H1 (cell line): ENCODE data around the gene PRKCSH. TPM values are rescaled to one million over a fixed set of nuclear protein-coding genes. Genes with fewer than 3 reads are reported as not detected.
A peak's percentile ranks its signal among the peaks of the same experiment; 100 is the strongest.

Experiments
- CTCF ChIA-PET: fragments of 300-600 bp; sonication (Branson Sonifier 250); formaldehyde crosslinking; loops from one replicate; lab custom pipeline; 2021; ENCODE audit not compliant: partially characterized antibody; lab: Charles Lee
- POLR2A ChIA-PET: fragments of 300-600 bp; sonication (Branson Sonifier 250); formaldehyde crosslinking; loops from one replicate; lab custom pipeline; 2021; ENCODE audit warnings: inconsistent platforms; ENCODE audit not compliant: partially characterized antibody; lab: Charles Lee
- DNase-seq, 2 experiments: peaks; one replicate each; pipeline versions ENCODE4 v3.0.0 to v3.0.0-alpha.2; 2010 to 2022; ENCODE audit warnings: low spot score in 2 of 2, low read depth in 1 of 2, mixed read lengths in 1 of 2
- FAIRE-seq: peaks from 2 replicates; lab custom pipeline; 2011; peaks lifted over from hg19 to GRCh38; lab: Jason Lieb, UNC
- H2AFZ ChIP-seq: 2 replicates; pipeline ENCODE4 v1.8.1; 2012; ENCODE audit warnings: low read length, inconsistent platforms
- H2AK5ac ChIP-seq: 2 replicates; pipeline ENCODE4 v1.6.1; 2013; ENCODE audit warnings: low read depth, low read length
- H2BK120ac ChIP-seq: replicated peaks from 2 replicates; pipeline ENCODE3; 2013; ENCODE audit warnings: low read depth, low read length, inconsistent platforms
- H2BK12ac ChIP-seq: 2 replicates; pipeline ENCODE4 v1.6.1; 2013; ENCODE audit warnings: low read depth, low read length
- H2BK15ac ChIP-seq: 2 replicates; pipeline ENCODE4 v1.6.1; 2013; ENCODE audit warnings: low read length
- H2BK20ac ChIP-seq: 2 replicates; pipeline ENCODE4 v1.6.1; 2013; ENCODE audit warnings: low read length
- H2BK5ac ChIP-seq: 2 replicates; pipeline ENCODE4 v1.6.1; 2013; ENCODE audit warnings: low read depth, low read length
- H3K14ac ChIP-seq: 2 replicates; pipeline ENCODE4 v1.6.1; 2013; ENCODE audit warnings: inconsistent platforms; ENCODE audit not compliant: insufficient read length
- H3K18ac ChIP-seq: 2 replicates; pipeline ENCODE4 v1.6.1; 2013; ENCODE audit warnings: low read length; ENCODE audit errors: extremely low read depth
- H3K23ac ChIP-seq: 2 replicates; pipeline ENCODE4 v1.6.1; 2013; ENCODE audit warnings: inconsistent platforms; ENCODE audit not compliant: insufficient read length
- H3K23me2 ChIP-seq: 2 replicates; pipeline ENCODE4 v1.6.1; 2013; ENCODE audit warnings: low read depth, low read length
- H3K27ac ChIP-seq: 2 replicates; pipeline ENCODE4 v1.6.1; 2011; ENCODE audit warnings: low read depth, low read length, inconsistent platforms
- H3K27me3 ChIP-seq, 4 experiments: replicated peaks in 1 of 4; 1 replicate in 1 of 4; 2 replicates in 3 of 4; pipeline versions ENCODE4 v1.6.1 to v1.8.1; 2011 to 2013; ENCODE audit warnings: low read length in 3 of 4, mild to moderate bottlenecking in 3 of 4, inconsistent platforms in 2 of 4, mixed read lengths in 2 of 4, moderate library complexity in 1 of 4; ENCODE audit not compliant: control insufficient read depth in 3 of 4, insufficient read depth in 3 of 4; ENCODE audit errors: extremely low read depth in 1 of 4
- H3K36me3 ChIP-seq, 4 experiments: 2 replicates each; pipeline versions ENCODE4 v1.6.1 to v1.8.1; 2011 to 2013; ENCODE audit warnings: mild to moderate bottlenecking in 4 of 4, low read length in 3 of 4, moderate library complexity in 2 of 4, control low read depth in 1 of 4, inconsistent platforms in 1 of 4; ENCODE audit not compliant: insufficient read depth in 4 of 4, control insufficient read depth in 2 of 4
- H3K4ac ChIP-seq: replicated peaks from 2 replicates; pipeline ENCODE3; 2013; ENCODE audit warnings: low read length, low read depth, mixed read lengths, inconsistent platforms; ENCODE audit not compliant: insufficient read length
- H3K4me1 ChIP-seq, 4 experiments: replicated peaks in 1 of 4; 1 replicate in 1 of 4; 2 replicates in 3 of 4; pipeline versions ENCODE4 v1.6.1 to v1.8.1; 2011 to 2013; ENCODE audit warnings: low read length in 3 of 4, inconsistent platforms in 2 of 4, mixed read lengths in 1 of 4; ENCODE audit not compliant: insufficient read depth in 4 of 4, control insufficient read depth in 3 of 4
- H3K4me2 ChIP-seq, 2 experiments: 2 replicates each; pipeline versions ENCODE4 v1.6.1 to v1.8.1; 2011 to 2013; ENCODE audit warnings: low read depth in 2 of 2, low read length in 2 of 2, control low read depth in 1 of 2, inconsistent platforms in 1 of 2, mild to moderate bottlenecking in 1 of 2; ENCODE audit not compliant: insufficient read depth in 1 of 2
- H3K4me3 ChIP-seq, 4 experiments: fragments of 200-600, 300-600 bp in 1 of 4; sonication (generic), shearing (Covaris generic), sonication (Bioruptor Twin) in 1 of 4; 2 replicates each; pipeline versions ENCODE4 v1.5.1 to v1.8.1; 2011 to 2016; ENCODE audit warnings: low read length in 4 of 4, low read depth in 3 of 4, control low read depth in 2 of 4, inconsistent platforms in 2 of 4, mild to moderate bottlenecking in 2 of 4, mixed read lengths in 1 of 4, moderate library complexity in 1 of 4; ENCODE audit not compliant: insufficient read depth in 2 of 4; ENCODE audit errors: extremely low read depth in 1 of 4
- H3K56ac ChIP-seq: replicated peaks from 2 replicates; pipeline ENCODE3; 2013; ENCODE audit warnings: low read depth, mild to moderate bottlenecking, mixed read lengths, low read length, inconsistent platforms; ENCODE audit not compliant: insufficient read length
- H3K79me1 ChIP-seq: 2 replicates; pipeline ENCODE4 v1.6.1; 2013; ENCODE audit warnings: low read depth, low read length, control low read depth
- H3K79me2 ChIP-seq, 2 experiments: 2 replicates each; pipeline versions ENCODE4 v1.6.1 to v1.8.1; 2012 to 2013; ENCODE audit warnings: low read length in 2 of 2, mild to moderate bottlenecking in 2 of 2, inconsistent platforms in 1 of 2; ENCODE audit not compliant: insufficient read depth in 2 of 2, control insufficient read depth in 1 of 2
- H3K9ac ChIP-seq, 4 experiments: replicated peaks in 1 of 4; 1 replicate in 1 of 4; 2 replicates in 3 of 4; pipeline versions ENCODE4 v1.6.1 to v1.8.1; 2011 to 2013; ENCODE audit warnings: low read depth in 3 of 4, low read length in 3 of 4, control low read depth in 2 of 4, mild to moderate bottlenecking in 2 of 4, moderate library complexity in 2 of 4, inconsistent platforms in 1 of 4; ENCODE audit errors: extremely low read depth in 1 of 4
- H3K9me3 ChIP-seq, 2 experiments: 2 replicates each; pipeline versions ENCODE4 v1.6.1 to v1.8.1; 2012 to 2013; ENCODE audit warnings: mild to moderate bottlenecking in 2 of 2, moderate library complexity in 2 of 2, control low read depth in 1 of 2, inconsistent platforms in 1 of 2, low read depth in 1 of 2, low read length in 1 of 2, mixed read lengths in 1 of 2; ENCODE audit not compliant: insufficient read depth in 2 of 2
- H4K20me1 ChIP-seq, 2 experiments: replicated peaks in 1 of 2; 2 replicates each; pipeline versions ENCODE3 to v1.8.1; 2011 to 2013; ENCODE audit warnings: inconsistent platforms in 2 of 2, low read length in 2 of 2, mild to moderate bottlenecking in 1 of 2; ENCODE audit not compliant: insufficient read depth in 2 of 2, control insufficient read depth in 1 of 2
- H4K5ac ChIP-seq: 2 replicates; pipeline ENCODE4 v1.6.1; 2013; ENCODE audit warnings: low read length, low read depth, mixed read lengths, inconsistent platforms; ENCODE audit not compliant: insufficient read length
- H4K8ac ChIP-seq: 2 replicates; pipeline ENCODE4 v1.8.0; 2013; ENCODE audit warnings: mild to moderate bottlenecking, moderate library complexity, low read length, inconsistent platforms; ENCODE audit not compliant: insufficient read depth; ENCODE audit errors: extremely low read depth
- H4K91ac ChIP-seq: replicated peaks from 2 replicates; pipeline ENCODE3; 2013; ENCODE audit warnings: low read length, mixed read lengths, inconsistent platforms; ENCODE audit not compliant: insufficient read length
- BACH1 ChIP-seq: IDR thresholded peaks from 2 replicates; pipeline ENCODE4 v1.6.1; 2012; ENCODE audit warnings: low read length, improper control_type of control experiment
- CREB1 ChIP-seq: IDR thresholded peaks from 2 replicates; pipeline ENCODE4 v1.6.1; 2012; ENCODE audit warnings: inconsistent platforms
- RNF2 ChIP-seq: fragments of 200-900, 300-1000 bp; sonication (generic); IDR thresholded peaks from 2 replicates; pipeline ENCODE4 v1.7.1; 2016; ENCODE audit warnings: borderline replicate concordance, low read depth, mild to moderate bottlenecking, antibody characterized with exemption, low read length; ENCODE audit not compliant: poor library complexity, severe bottlenecking; ENCODE audit errors: missing control alignments
- TAF7 ChIP-seq: optimal IDR thresholded peaks from 2 replicates; pipeline ENCODE3; 2011; ENCODE audit warnings: low read depth, mild to moderate bottlenecking, inconsistent platforms, low read length, moderate library complexity, borderline replicate concordance
- WGBS, 2 experiments: shearing (Covaris generic) in 1 of 2; methylation state at CpG; one replicate each; pipeline versions ENCODE4 v1.1.6 to v1.1.7; 2013 to 2015; ENCODE audit warnings: low lambda C conversion rate in 2 of 2, mixed read lengths in 2 of 2, inconsistent platforms in 1 of 2, low coverage in 1 of 2, missing lambda C conversion rate in 1 of 2; ENCODE audit not compliant: insufficient replicate concordance in 2 of 2, insufficient coverage in 1 of 2, insufficient read length in 1 of 2; ENCODE audit errors: extremely low coverage in 1 of 2, missing lambda C conversion rate in 1 of 2; 5-methylcytosine and 5-hydroxymethylcytosine counted together
- polyA plus RNA-seq, 7 experiments: library from polyadenylated mRNA; depleted of rRNA in 3 of 7; stranded (reverse) in 5 of 7; unstranded in 2 of 7; fragments of >200 nt in 5 of 7; fragments of 200-250 nt in 2 of 7; gene quantifications; 1 replicate in 5 of 7; 2 replicates in 1 of 7; 4 replicates in 1 of 7; pipeline versions ENCODE4 v1.2.1 to v1.2.3, GENCODE V29; 2011 to 2013; ENCODE audit warnings: missing spikeins in 2 of 7, mixed read lengths in 2 of 7
- total RNA-seq: library from RNA; stranded (reverse); fragmentation: NEBNext Ultra II Directional; extraction: Animal tissue kit (Norgen Biotek cat#: 25700); gene quantifications from 2 replicates; pipeline ENCODE4 v1.2.1, GENCODE V29; 2021
- TF ChIP-seq, protein P1 (sequence below): IDR thresholded peaks from 2 replicates; pipeline ENCODE4 v1.6.1; 2012; ENCODE audit warnings: low read length, inconsistent platforms

The PRKCSH gene
- total and polyA plus RNA-seq, 2 of the 8 experiments (the other 6 are each of a cell fraction or from before 2014, with no cell fraction given): 97.2 to 337 TPM

GRCh38 chr19:11446271-11446651, 10.8 kb downstream of the PRKCSH start:
- H3K18ac ChIP-seq: no peak overlapping the region
- no peak overlapping the region for H2BK5ac ChIP-seq
- no peak overlapping the region for H3K14ac ChIP-seq
- H3K56ac ChIP-seq: no peak overlapping the region
- no peak overlapping the region for H3K27ac ChIP-seq
- H2BK15ac ChIP-seq: no peak overlapping the region
- no peaks in the 10 kb centered on the region for H3K79me2 ChIP-seq
- no peak overlapping the region for H2BK20ac ChIP-seq
- peaks cover 22 to 60% (median 47%) of the 10 kb centered on the region in 4 experiments for H3K36me3 ChIP-seq
- no peak overlapping the region for H2BK120ac ChIP-seq
- H3K9ac ChIP-seq: no peak overlapping the region; a peak in 2 of 7 replicates
- H3K9me3 ChIP-seq: no peaks in the 10 kb centered on the region
- H3K4me2 ChIP-seq: no peak overlapping the region
- no peak overlapping the region for H2AK5ac ChIP-seq
- H3K4ac ChIP-seq: no peak overlapping the region
- no peak for FAIRE-seq
- no peak overlapping the region for H4K5ac ChIP-seq
- WGBS, 2 experiments: 94% methylated on average over 9 of the region's 14 CpGs; no CpG with 5 or more reads in 1 of the 2 experiments
- no peak overlapping the region for H4K8ac ChIP-seq
- H3K79me1 ChIP-seq: peaks cover 2% of the 10 kb centered on the region; the same call in 1 of the 2 replicates
- no peak overlapping the region for H4K91ac ChIP-seq
- H3K23ac ChIP-seq: no peak overlapping the region
- no peak overlapping the region for H2BK12ac ChIP-seq
- H3K23me2 ChIP-seq: no peaks in the 10 kb centered on the region
- peak in 1 of 2 experiments; percentile 48 for DNase-seq
- no peaks in the 10 kb centered on the region for H3K27me3 ChIP-seq
- H2AFZ ChIP-seq: no peak overlapping the region
- TF ChIP-seq TAF7 (no peak), CREB1 (no peak), BACH1 (no peak), RNF2 (no peak)
- TF ChIP-seq, protein P1, sequence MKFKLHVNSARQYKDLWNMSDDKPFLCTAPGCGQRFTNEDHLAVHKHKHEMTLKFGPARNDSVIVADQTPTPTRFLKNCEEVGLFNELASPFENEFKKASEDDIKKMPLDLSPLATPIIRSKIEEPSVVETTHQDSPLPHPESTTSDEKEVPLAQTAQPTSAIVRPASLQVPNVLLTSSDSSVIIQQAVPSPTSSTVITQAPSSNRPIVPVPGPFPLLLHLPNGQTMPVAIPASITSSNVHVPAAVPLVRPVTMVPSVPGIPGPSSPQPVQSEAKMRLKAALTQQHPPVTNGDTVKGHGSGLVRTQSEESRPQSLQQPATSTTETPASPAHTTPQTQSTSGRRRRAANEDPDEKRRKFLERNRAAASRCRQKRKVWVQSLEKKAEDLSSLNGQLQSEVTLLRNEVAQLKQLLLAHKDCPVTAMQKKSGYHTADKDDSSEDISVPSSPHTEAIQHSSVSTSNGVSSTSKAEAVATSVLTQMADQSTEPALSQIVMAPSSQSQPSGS: no peak
- H3K4me1 ChIP-seq: peaks cover 0 to 3% (median 1%) of the 10 kb centered on the region in 4 experiments; a peak in 4 of 7 replicates
- POLR2A ChIA-PET: interaction anchor here (1.0 to 1.8 kb wide), 9 partner anchors 11 to 118 kb away, joined by 3 to 9 read pairs (median 4); partner anchors contain the start of genes EPOR, ODAD3, PRKCSH and RGL3
- H3K4me3 ChIP-seq: no peak overlapping the region
- CTCF ChIA-PET: interaction anchor here (0.5 to 13.0 kb wide), 26 partner anchors 8 to 287 kb away, joined by 3 to 192 read pairs (median 4); partner anchors contain the start of genes CCDC159, EPOR, ODAD3 and PRKCSH
- H4K20me1 ChIP-seq: peaks cover 7 to 20% of the 10 kb centered on the region in 2 experiments
